RWPE2 (cell line): Measurements from ENCODE around the gene SDS.

Experiments used
- ATAC-seq: fragments of 200-7000 bp; cut with Tn5 transposase; 3 replicates; pipeline ENCODE4 v1.9.1; 2021; ENCODE audit warnings: low read depth
- DNase-seq: peaks from one replicate; pipeline ENCODE4 v3.0.0-alpha.2; 2020; ENCODE audit warnings: low spot score
- H3K27ac ChIP-seq: fragments of 450-650 bp; 2 replicates; pipeline ENCODE4 v1.5.1; 2017; ENCODE audit warnings: mild to moderate bottlenecking; ENCODE audit not compliant: poor library complexity, severe bottlenecking
- H3K27me3 ChIP-seq: fragments of 250-450 bp; sonication (Bioruptor Pico); 2 replicates; pipeline ENCODE4 v1.5.1; 2021; ENCODE audit warnings: mild to moderate bottlenecking, moderate library complexity; ENCODE audit not compliant: insufficient read depth, poor library complexity, severe bottlenecking
- H3K36me3 ChIP-seq: fragments of 250-450 bp; sonication (Bioruptor Pico); 2 replicates; pipeline ENCODE4 v1.5.1; 2020; ENCODE audit warnings: low read depth, mild to moderate bottlenecking, moderate library complexity
- H3K4me1 ChIP-seq: fragments of 250-450 bp; sonication (Bioruptor Pico); 2 replicates; pipeline ENCODE4 v1.5.1; 2021; ENCODE audit warnings: mild to moderate bottlenecking, moderate library complexity; ENCODE audit not compliant: insufficient read depth, poor library complexity, severe bottlenecking
- H3K4me3 ChIP-seq: fragments of 250-450 bp; sonication (Bioruptor Pico); 2 replicates; pipeline ENCODE4 v1.5.1; 2021; ENCODE audit warnings: mild to moderate bottlenecking, moderate library complexity; ENCODE audit not compliant: severe bottlenecking
- H3K9me3 ChIP-seq: fragments of 250-450 bp; sonication (Bioruptor Pico); 2 replicates; pipeline ENCODE4 v1.5.1; 2021; ENCODE audit warnings: mild to moderate bottlenecking, moderate library complexity; ENCODE audit not compliant: severe bottlenecking
- TF ChIP-seq, protein P1 (sequence below): fragments of 450-650 bp; IDR thresholded peaks from one replicate; pipeline ENCODE4 v1.5.1; 2017; ENCODE audit warnings: mild to moderate bottlenecking, moderate library complexity; ENCODE audit not compliant: poor library complexity, severe bottlenecking

SDS gene

DNA sequence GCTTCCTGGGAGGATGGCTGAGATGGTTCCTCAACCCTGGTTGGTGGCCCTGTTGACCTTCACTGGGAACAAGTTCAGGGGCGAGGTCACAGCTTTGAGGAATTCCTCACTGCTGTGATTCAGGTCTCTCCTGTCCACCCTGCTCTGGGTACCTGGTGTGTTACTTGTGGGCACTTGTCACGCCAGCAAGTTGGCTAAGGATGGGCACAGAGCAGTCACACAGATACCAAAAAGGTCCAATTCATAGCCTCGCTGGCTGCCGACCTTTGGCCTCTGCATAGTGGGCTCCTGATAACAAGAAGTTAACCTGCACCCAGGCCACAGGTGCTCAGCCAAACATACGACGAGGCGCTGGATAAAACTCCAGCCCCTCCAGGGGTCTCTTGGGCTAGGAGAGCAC lies 11.2 kb downstream of the SDS start:
- Histone ChIP-seq H3K36me3 (no peaks in the 10 kb centered on the region), H3K4me1 (no peaks in the 10 kb centered on the region), H3K27ac (no peak overlapping the region), H3K9me3 (no peaks in the 10 kb centered on the region), H3K4me3 (no peak overlapping the region), H3K27me3 (no peaks in the 10 kb centered on the region)
- TF ChIP-seq, protein P1, sequence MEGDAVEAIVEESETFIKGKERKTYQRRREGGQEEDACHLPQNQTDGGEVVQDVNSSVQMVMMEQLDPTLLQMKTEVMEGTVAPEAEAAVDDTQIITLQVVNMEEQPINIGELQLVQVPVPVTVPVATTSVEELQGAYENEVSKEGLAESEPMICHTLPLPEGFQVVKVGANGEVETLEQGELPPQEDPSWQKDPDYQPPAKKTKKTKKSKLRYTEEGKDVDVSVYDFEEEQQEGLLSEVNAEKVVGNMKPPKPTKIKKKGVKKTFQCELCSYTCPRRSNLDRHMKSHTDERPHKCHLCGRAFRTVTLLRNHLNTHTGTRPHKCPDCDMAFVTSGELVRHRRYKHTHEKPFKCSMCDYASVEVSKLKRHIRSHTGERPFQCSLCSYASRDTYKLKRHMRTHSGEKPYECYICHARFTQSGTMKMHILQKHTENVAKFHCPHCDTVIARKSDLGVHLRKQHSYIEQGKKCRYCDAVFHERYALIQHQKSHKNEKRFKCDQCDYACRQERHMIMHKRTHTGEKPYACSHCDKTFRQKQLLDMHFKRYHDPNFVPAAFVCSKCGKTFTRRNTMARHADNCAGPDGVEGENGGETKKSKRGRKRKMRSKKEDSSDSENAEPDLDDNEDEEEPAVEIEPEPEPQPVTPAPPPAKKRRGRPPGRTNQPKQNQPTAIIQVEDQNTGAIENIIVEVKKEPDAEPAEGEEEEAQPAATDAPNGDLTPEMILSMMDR: no peak
- no peak for DNase-seq
- no peak for ATAC-seq

DNA sequence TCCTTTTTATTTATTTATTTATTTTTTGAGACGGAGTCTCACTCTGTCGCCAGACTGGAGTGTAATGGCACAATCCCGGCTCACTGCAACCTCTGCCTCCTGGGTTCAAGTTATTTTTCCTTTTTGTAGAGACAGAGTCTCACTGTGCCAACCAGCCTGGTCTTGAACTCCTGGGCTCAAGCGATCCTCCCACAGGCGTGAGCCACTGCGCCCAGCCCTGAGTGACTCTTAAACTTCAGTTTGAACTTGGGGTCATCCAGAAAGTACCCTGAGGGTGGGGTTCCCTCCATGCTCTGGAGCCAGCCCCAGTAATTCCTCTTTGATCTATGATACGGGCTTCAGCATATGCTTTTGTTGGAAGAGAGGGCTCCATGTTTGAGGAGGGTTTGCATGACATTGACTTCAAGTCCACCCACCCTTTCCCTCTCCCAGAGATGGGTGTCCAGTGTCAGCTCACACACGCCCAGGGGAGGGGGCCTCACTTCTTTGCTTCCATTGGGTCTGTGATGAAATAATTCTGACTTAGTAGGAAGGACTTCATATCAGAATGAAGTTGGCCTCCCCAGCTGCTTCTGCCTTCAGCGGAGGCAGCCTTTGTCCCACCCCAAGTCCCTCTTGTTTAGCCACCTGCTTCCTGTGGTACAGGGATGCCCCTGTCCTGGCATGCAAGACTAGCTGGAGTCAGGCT lies 11.9 kb downstream of the SDS start:
- ATAC-seq (no peak), DNase-seq (no peak)
- Histone ChIP-seq H3K4me3 (no peak overlapping the region), H3K27ac (no peak overlapping the region), H3K27me3 (no peaks in the 10 kb centered on the region), H3K4me1 (no peaks in the 10 kb centered on the region), H3K9me3 (no peaks in the 10 kb centered on the region), H3K36me3 (no peaks in the 10 kb centered on the region)
- TF ChIP-seq, protein P1: no peak

DNA sequence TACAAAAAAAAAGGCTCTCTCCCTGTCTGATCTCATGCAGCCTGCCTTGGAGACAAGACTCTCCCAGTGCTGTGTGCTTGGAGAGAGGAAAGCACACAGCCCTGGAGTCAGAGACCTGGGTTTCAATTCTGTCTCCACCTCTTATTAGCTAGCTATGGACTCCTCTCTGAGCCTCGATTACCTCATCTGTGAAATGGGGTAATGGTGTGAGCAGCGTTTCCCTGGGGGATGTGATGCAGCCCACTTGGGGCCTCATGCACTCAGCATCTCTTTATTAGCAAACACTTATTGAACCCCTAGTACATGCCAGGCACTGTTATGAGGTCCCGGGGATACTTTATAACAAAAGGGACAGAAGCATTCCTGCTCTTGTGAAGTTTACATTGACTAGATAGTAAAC lies 12.5 kb downstream of the SDS start:
- DNase-seq (no peak), ATAC-seq (no peak)
- no peaks in the 10 kb centered on the region for H3K9me3 ChIP-seq
- TF ChIP-seq, protein P1: no peak
- no peaks in the 10 kb centered on the region for H3K27me3 ChIP-seq
- H3K27ac ChIP-seq: no peak overlapping the region
- H3K36me3 ChIP-seq: no peaks in the 10 kb centered on the region
- H3K4me3 ChIP-seq: no peak overlapping the region
- no peaks in the 10 kb centered on the region for H3K4me1 ChIP-seq

DNA sequence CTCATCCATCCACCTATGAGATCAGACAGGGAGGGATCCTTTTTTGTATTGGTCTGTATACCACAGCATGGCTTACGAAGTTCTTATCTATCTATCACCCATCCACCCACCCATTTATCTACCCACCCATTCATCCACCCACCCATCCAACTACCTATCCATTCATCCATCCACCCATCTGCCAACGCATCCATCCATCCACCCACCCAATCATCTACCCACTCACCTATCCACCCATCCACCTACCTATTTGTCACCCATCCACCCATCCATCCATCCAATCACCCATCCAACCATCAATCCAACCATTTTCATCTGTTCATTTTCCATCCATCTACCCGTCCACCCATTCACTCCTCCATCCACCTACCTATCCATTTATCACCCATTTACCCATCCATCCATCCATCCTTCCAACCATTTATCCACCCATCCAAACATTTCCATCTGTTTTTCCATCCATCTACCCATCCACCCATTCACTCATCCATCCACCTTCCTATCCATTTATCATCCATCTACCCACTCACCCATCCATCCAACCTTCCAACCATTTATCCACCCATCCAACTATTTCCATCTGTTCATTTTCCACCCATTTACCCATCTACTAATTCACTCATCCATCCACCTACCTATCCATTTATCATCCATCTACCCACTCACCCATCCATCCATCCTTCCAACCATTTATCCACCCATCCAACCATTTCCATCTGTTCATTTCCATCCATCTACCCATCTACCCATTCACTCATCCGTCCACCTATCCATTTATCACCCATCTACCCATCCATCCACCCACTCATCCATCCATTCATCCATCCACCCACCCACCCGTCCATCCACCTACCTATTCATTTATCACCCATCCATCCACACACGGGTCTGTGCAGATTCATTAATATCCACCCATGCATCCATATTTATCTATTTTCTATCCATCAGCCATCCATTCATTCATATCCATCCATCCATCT lies 13.3 kb downstream of the SDS start:
- no peak for ATAC-seq
- no peaks in the 10 kb centered on the region for H3K36me3 ChIP-seq

More for the DNA sequence above, 13.3 kb downstream of the SDS start:
- Histone ChIP-seq H3K9me3 (no peaks in the 10 kb centered on the region), H3K4me3 (no peak overlapping the region), H3K27ac (no peak overlapping the region), H3K4me1 (no peaks in the 10 kb centered on the region), H3K27me3 (no peaks in the 10 kb centered on the region)
- DNase-seq: no peak
- TF ChIP-seq, protein P1: no peak
